ENCODE measurements around the gene RIN3.

The RIN3 gene

DNA sequence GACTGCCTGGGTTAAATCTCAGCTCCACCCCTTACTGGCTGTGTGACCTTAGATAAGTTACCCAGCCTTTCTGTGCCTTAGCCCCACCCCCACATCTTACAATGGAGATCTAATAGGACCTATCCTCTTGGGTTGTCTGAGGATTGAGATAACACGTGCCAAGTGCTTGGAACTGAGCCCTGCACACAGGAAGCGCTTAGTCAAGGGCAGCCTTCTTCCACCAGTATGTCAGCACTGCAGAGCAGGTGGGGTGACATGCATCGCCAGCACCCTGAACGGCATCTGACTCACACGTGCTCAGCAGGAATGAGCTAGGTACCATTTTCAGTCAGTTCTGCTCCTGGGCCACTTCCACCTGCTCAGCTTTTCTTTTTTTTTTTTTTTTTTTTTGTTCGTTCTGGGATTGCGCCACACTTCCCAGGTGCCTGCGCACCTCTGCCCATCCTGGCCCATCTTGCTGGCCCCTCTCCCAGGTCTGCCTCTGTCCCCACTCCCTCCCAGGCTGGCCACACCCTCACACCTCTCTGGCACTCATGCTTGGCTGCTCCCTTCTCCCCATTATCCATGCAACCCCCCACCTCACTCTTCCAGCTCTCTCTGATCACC, 215.3 kb downstream of the RIN3 start:
- DNase-seq: no peak

DNA sequence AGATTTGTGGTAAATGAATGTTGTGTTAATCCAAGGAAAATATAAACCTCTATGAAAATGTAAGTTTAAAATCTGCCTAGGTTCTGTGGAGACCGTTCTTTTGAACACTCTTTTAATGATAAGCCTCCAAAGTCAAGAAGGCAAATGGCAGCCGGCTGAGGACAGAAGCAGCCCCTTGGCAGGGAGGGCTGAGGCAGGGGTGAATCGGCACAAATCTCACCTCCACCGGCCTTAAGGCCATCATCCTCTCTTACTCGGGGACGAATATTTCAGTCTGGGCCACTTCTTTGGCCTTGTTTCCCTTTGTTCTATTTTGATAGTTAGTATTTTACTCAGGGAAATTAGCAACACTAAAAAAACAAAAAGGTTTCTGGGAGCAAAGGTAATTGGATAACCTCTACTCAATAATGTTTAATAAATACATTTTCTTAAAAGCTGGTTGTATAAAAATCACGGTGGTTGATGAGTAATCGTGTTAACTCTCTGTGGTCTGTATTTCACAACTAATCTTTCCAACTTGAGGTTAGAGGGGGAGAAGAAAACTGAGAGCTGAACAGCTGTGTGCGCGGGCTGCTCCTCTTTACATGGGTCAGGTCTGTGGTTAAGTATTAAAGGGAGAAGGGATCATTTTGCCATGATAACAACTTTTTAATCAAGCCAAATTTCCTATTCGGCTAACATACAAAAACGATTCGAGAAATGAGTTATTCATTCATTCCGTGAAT, 216.2 kb downstream of the RIN3 start:
- no peak for DNase-seq

DNA sequence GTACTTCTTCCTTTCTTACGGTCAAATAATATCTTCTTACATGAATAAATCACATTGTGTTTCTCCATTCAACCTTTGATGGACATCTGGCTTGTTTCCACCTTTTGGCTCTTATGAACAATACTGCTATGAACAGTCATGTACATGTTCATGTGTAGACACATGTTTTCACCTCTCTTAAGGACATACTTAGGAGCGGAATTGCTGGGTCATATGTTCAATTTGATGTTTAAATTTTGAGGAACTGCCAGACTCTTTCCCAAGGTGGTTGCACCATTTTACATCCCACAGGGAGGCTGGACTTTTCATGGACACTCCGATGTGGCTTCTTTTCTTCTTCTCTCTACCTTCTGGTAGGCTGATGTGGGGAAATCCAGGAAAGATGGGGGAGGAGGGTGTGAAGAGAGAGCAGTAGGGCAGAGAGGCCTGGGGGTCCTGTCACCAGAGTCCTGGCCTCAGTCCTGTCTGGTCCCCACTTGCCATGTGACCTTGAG, 218.1 kb downstream of the RIN3 start:
- DNase-seq: no peak

DNA sequence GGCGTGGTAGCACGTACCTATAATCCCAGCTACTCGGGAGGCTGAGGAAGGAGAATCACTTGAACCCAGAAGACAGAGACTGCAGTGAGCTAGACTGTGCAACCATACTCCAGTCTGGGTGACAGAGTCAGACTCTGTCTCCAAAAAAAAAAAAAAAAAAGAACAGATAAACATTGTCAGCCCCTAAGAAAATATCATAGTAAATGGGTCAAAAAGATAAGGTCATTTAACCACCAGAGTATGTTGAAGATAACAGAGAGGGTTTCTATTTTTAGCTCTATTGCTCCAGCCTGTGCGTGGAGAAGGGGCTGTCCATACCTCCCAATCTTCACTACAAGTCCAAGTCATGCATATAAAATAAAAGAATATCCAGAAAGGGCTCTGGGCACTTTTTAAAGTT, 219.4 kb downstream of the RIN3 start:
- no peak for DNase-seq

DNA sequence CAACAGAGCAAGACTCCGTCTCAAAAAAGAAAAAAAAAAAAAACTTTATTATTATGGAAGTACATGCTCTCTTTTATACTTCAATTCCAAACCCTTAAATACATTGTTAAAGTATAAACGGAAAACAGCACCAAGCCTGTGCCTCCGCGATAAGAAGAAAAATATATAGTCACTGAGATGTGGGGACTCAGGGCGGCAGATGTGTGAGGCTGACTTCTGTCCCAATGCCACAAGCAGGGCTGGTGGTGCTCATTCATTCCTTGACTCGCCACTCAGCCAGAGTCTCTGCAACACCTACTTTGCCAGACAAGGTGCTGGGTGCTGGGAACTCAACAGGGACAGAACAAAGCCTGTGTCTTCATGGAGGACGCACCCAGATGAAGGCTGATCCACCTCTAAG, 221.0 kb downstream of the RIN3 start:
- no peak for DNase-seq

DNA sequence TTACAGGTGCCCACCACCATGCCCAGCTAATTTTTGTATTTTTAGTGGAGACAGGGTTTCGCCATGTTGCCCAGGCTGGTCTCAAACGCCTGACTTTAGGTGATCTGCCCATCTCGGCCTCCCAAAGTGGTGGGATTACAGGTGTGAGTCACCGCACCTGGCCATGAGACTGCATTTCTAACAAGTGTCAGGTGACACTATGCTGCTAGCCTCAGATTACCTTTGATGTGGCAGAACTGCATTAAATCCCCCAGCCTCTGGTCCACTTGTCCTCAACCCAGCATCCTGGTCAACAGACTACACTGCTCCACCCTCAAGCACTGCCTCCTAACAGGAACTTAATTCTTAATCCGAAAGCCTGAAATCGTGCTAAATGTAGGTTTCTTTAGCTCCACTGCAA, 221.8 kb downstream of the RIN3 start:
- DNase-seq: no peak

DNA sequence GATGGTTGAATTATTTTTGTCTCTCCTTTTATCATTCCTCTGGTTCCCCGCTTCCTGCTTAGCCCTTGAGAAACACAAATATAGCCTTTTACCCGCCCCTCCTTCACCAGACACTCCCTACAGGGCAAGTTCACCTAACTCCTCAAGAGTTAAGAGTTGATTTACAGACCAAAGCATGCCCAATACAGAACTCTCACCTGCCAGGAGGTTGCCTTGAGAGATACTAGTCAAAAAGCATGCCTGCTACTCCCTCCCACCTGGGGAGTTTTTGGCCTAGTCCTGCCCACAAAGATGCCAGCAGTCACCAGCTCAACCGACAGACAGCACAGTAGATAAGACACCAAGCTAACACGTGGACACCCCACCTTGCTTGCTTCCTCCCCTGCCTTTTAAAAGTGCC, 223.6 kb downstream of the RIN3 start:
- no peak for DNase-seq

DNA sequence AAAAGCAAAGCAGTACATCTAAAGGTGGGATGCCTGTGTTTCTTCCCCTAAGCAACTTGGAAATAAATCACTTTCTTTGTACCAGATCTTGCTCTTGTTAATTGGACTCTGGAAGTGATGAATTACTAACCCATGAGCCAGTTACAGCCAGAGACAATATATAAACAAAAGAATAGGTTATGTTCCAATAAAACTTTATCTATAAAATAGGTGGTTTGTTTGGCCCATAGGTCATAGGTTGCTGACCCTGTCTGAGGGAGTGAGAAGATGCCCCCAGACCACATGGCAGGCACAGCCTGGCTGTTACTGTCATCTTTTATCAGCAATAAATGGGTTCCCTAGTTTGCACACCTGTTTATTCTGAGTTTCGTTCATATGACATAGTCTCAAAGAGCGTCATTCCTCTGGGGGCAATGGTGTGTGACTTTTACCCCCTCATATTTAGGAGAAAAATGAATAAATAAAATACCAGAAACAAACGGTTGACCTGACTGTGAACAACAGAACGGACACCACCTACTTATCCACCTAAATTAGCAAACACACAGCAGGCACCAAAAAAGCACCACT, 224.1 kb downstream of the RIN3 start:
- no peak for DNase-seq

Data from activated gamma-delta T cell (primary cell).